NCI-H226 (cell line): ENCODE results near the gene SLC23A1.
"Not testable (repeated sequence)": the region's sequence is repeated elsewhere in the genome, so short reads cannot be mapped to it uniquely, and the experiment has no call there.

Source experiments
- DNase-seq: peaks from one replicate; pipeline ENCODE4 v3.0.0-alpha.2; 2015

Gene SLC23A1

GRCh38 chr5:139363937-139364336, 19.2 kb downstream of the SLC23A1 start:
- no peak for DNase-seq

- DNase-seq = no peak
These were observed 21.2 kb downstream of the SLC23A1 start for GRCh38 chr5:139361835-139362429.

- DNase-seq = no peak
These were observed 22.7 kb downstream of the SLC23A1 start for GRCh38 chr5:139360384-139360783.

GRCh38 chr5:139358064-139358463, 25.0 kb downstream of the SLC23A1 start:
- no peak for DNase-seq

GRCh38 chr5:139355900-139356299, 27.2 kb downstream of the SLC23A1 start:
- not testable (repeated sequence) for DNase-seq

GRCh38 chr5:139354186-139354585, 28.9 kb downstream of the SLC23A1 start:
- no peak for DNase-seq

GRCh38 chr5:139347863-139348262, 35.2 kb downstream of the SLC23A1 start:
- DNase-seq = not testable (repeated sequence)

- not testable (repeated sequence) for DNase-seq
These were observed 37.7 kb downstream of the SLC23A1 start for GRCh38 chr5:139345442-139345841.

GRCh38 chr5:139344177-139344576, 38.9 kb downstream of the SLC23A1 start:
- no peak for DNase-seq

GRCh38 chr5:139343476-139343875, 39.6 kb downstream of the SLC23A1 start:
- DNase-seq = no peak

GRCh38 chr5:139342423-139342723, 40.7 kb downstream of the SLC23A1 start:
- no peak for DNase-seq

- DNase-seq = peak; percentile 92
These were observed 41.2 kb downstream of the SLC23A1 start, which contains the start of gene PAIP2 for GRCh38 chr5:139341689-139342422. TSS of gene PAIP2 (plus strand) at chr5:139341854. CDS start at chr5:139363785, 21,931 bp downstream.

GRCh38 chr5:139341187-139341688, 41.9 kb downstream of the SLC23A1 start:
- no peak for DNase-seq

- DNase-seq = no peak
These were observed 43.0 kb downstream of the SLC23A1 start for GRCh38 chr5:139340051-139340450.

- no peak for DNase-seq
These were observed 47.3 kb downstream of the SLC23A1 start for GRCh38 chr5:139335811-139336210.
